GM12872 (cell line): Measurements from ENCODE around the gene RAB30.

ENCODE experiments used
- TF ChIP-seq, protein P1 (sequence below): IDR thresholded peaks from 3 replicates; pipeline ENCODE4 v1.5.1; 2011; ENCODE audit warnings: low read depth, mild to moderate bottlenecking, low read length, moderate library complexity; ENCODE audit not compliant: insufficient read depth

The RAB30 gene

DNA sequence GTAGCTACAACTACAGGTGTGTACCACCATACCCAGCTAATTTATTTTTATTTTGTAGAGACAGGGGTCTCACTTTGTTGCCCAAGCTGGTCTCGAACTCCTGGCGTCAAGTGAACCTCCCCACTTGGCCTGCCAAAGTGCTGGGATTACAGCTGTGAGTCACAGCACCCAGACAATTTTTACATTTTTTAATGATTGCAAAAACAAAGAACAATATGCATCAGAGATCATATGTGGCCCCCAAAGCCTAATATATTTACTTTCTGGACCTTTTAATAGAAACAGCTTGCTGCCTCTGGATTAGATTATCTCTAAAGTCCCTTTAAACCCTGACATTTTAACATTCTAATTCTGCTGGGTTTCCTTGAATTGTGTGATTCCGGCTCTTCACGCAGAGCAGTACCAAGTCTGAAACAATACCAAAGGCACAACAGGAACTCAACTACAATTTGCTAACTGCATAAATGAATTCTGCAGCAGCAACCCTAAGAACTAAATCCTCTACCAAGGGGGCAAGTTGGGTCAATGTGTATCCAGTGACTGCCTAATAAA lies 25.0 kb downstream of the RAB30 start:
- TF ChIP-seq, protein P1, sequence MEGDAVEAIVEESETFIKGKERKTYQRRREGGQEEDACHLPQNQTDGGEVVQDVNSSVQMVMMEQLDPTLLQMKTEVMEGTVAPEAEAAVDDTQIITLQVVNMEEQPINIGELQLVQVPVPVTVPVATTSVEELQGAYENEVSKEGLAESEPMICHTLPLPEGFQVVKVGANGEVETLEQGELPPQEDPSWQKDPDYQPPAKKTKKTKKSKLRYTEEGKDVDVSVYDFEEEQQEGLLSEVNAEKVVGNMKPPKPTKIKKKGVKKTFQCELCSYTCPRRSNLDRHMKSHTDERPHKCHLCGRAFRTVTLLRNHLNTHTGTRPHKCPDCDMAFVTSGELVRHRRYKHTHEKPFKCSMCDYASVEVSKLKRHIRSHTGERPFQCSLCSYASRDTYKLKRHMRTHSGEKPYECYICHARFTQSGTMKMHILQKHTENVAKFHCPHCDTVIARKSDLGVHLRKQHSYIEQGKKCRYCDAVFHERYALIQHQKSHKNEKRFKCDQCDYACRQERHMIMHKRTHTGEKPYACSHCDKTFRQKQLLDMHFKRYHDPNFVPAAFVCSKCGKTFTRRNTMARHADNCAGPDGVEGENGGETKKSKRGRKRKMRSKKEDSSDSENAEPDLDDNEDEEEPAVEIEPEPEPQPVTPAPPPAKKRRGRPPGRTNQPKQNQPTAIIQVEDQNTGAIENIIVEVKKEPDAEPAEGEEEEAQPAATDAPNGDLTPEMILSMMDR, result no peak

DNA sequence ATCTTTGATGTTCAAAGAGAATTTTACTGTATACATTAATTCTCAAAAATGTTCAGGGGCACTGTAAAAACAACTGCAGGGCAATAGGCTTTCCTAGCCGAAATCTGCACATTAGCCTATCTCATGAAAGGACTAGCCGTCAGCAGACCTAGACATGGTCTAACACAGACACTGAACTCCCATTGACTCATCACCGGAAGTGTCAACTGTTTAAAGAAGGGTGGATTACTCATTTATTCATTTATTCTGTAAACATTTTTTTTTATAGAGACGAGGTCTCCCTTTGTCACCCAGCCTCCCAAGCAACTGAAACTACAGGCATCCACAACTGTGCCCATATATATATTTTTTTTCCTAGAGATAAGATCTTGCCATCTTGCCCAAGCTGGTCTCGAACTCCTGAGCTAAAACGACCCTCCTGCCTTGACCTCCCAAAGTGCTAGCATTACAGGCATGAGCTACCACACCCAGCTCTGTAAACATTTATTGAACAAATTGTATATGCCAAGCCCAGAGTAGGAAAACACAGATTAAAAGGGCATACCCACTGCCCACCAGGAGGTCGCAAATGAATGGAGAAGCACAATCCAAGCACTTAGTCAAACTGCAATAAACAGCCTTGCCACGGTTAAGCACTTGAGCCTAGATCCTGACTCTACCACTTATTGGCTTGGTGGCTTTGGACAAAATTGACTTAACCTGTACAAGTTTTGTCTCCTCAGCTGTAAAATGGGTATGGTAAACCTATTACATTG lies 26.6 kb downstream of the RAB30 start:
- TF ChIP-seq, protein P1, result no peak

DNA sequence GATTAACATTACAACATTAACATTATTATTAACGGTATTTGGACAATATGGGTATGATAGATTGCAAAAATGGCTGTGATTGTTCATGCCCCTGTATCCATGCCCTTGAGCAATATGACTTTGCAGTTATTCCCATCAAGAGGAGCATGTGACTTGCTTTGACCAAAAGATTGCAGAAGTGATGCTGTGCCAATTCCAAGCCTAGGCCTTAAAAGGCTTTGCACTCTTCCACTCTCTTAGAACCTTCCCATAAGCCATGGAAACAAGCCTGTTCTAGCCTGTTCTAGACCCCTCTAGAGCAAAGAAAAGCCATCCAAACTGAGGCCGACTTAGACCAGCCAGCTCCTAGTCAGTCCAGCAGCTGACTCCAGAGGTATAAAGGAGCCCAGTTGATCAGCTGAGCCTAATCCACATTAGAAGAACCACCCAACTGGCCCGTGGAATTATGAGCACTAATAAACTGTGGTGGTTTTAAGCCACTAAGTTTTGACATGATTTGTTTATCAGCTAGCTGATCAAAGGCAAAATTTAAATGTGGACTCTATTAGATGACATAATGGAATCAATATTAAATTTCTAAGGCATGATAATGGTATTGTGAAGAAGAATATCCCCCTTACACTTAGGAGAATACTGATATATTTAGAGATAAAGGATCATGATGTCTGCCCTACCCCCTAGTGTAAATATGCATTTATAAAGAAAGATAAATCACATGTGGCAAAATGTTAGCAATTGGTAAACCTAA lies 28.6 kb downstream of the RAB30 start:
- TF ChIP-seq, protein P1, result no peak

DNA sequence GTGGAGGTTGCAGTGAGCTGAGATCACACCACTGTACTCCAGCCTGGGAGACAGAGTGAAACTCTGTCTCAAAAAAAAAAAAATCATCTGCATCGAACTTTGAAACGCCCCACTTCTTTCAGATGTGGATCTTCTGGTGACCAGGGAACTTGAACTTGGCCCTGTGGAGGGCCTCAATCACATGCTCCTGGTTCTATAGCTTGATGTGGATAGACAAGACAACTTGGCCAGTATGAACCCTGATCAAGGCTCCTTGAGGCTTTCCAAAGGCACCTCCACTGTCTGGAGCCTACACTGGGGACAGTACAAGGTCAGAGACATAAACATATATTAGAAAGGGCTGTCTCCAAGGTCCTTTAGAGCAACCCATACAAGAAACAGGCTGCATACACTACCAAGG lies 30.6 kb downstream of the RAB30 start:
- TF ChIP-seq, protein P1, result no peak

DNA sequence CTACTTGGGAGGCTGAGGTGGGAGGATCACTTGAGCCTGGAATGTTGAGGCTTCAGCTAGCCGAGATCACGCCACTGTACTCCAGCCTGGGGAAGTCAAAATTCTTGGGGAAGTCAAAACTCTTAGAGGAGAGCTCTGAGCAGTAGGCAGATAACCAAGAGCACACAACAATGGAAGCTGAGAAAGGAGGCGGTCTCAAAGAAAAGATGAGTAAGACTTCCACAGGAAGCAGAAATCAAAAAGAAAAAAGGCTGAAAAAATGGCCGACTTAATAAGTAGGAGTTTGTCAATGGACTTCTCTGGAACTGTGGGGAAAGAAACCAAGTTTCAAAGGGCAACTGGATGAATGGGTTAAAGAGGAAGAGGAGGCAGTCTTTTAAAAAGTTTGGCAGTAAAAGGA lies 32.1 kb downstream of the RAB30 start:
- TF ChIP-seq, protein P1, result no peak

DNA sequence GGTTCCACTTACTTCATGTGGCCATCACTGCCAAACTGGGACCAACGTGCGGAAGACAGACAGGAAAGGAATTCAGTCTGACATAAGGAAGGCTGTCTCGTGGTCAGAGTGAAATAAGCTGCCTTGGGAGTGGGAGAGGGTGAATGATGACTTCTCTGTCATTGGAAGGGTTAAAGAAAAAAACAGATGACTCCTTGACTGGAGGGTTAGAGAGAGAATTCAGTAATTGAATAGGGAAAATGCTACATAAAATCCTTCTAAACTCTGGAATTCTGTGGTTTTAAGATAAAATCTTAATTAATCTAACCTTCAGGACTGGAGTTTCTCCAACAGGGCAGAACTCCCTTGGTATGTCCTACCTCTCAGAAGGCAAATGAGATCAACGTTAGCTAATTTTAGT lies 33.8 kb downstream of the RAB30 start:
- TF ChIP-seq, protein P1, result no peak

DNA sequence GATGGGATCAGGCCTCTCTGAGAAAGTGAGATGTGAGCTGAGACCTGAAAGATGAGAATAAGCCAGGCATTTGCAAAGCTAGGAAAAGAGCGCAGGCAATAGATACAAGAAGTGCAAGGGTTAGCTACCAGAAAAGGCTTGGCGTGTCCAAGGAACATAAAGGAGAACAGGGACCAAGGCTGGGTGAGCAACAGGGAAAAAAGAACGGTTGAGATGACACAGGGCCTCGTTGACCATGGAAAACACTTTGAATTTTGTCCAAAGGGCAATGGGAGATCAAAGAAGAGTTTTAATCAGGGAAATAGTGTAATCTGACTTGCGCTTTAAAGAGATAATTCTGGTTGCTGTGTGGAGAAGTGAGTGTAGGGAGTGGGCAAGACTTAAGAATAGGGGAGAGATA lies 35.0 kb downstream of the RAB30 start:
- TF ChIP-seq, protein P1, result no peak
